ENCODE results near the gene JAKMIP3.

DNA sequence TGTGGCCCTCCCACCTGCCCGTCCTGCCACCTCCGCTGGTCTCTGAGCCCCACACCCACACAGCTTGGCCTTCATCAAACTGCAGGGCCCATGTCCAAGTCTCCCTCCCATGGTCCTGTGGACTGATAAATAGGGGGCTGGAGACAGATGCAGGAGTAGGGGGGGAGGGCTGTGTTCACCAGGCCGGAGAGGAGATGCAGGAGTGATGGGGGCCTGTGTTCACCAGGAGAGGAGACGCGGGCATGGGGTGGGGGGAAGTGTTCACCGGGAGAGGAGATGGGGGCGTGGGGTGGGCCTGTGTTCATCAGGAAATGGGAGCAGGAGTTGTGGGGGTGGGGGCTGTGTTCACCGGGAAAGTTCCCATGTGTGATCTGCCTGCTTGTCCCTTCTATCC lies 37.0 kb downstream of the JAKMIP3 start:
- no peak for TF ChIP-seq TAF1 (IDR thresholded peaks at IDR 0.05; ENCODE audit: borderline replicate concordance, insufficient read depth, low read length)
- TF ChIP-seq POLR2AphosphoS5 (IDR thresholded peaks at IDR 0.05; ENCODE audit: low read depth, low read length): no peak
- TF ChIP-seq REST (IDR thresholded peaks at IDR 0.05; ENCODE audit: insufficient read depth in 1 of 2, low read depth in 2 of 2, low read length in 2 of 2): no peak
- no peak for TF ChIP-seq SIN3A (IDR thresholded peaks at IDR 0.05; ENCODE audit: borderline replicate concordance, insufficient read depth, low read length)
- TF ChIP-seq FOXP2 (optimal IDR thresholded peaks at IDR 0.05; ENCODE audit: borderline replicate concordance, extremely low read depth, extremely low read length, insufficient read depth): no peak
